Stomach smooth muscle (tissue), 2 donors: ENCODE data around the gene GGPS1.
A peak's percentile ranks its signal among the peaks of the same experiment; 100 is the strongest.

Source experiments
- H3K27ac ChIP-seq: one replicate; pipeline ENCODE4 v1.7.0; 2013; ENCODE audit warnings: mild to moderate bottlenecking, low read length, inconsistent platforms
- H3K27me3 ChIP-seq, 2 donors: one replicate each; pipeline ENCODE4 v1.7.0; 2013; ENCODE audit warnings: low read length in 2 of 2; ENCODE audit not compliant: insufficient read depth in 2 of 2, control insufficient read depth in 1 of 2
- H3K36me3 ChIP-seq, 2 donors: one replicate each; pipeline ENCODE4 v1.7.0; 2013; ENCODE audit warnings: low read length in 2 of 2; ENCODE audit not compliant: control insufficient read depth in 2 of 2, insufficient read depth in 2 of 2
- H3K4me1 ChIP-seq: one replicate; pipeline ENCODE4 v1.7.0; 2013; ENCODE audit warnings: low read length; ENCODE audit not compliant: control insufficient read depth, insufficient read depth
- H3K4me3 ChIP-seq, 2 donors: one replicate each; pipeline ENCODE4 v1.7.0; 2013; ENCODE audit warnings: low read length in 2 of 2
- H3K9ac ChIP-seq, 2 donors: one replicate each; pipeline ENCODE4 v1.7.0; 2013; ENCODE audit warnings: low read length in 2 of 2, mild to moderate bottlenecking in 1 of 2
- H3K9me3 ChIP-seq, 2 donors: one replicate each; pipeline ENCODE4 v1.7.0; 2013; ENCODE audit warnings: low read length in 2 of 2; ENCODE audit not compliant: control insufficient read depth in 2 of 2
- donor health status: healthy.
- donor health status: Pancreatic carcinoma.

The GGPS1 gene

GRCh38 chr1:235291599-235292091, 36.7 kb upstream of the GGPS1 start:
- Histone ChIP-seq H3K27ac (no peak overlapping the region), H3K4me1 (peaks cover 6% of the 10 kb centered on the region), H3K4me3 (no peak overlapping the region), H3K9ac (no peak overlapping the region), H3K9me3 (no peaks in the 10 kb centered on the region), H3K36me3 (no peaks in the 10 kb centered on the region), H3K27me3 (no peaks in the 10 kb centered on the region)

- no peak overlapping the region for H3K27ac ChIP-seq
- no peaks in the 10 kb centered on the region for H3K36me3 ChIP-seq
- no peaks in the 10 kb centered on the region for H3K9me3 ChIP-seq
- no peak overlapping the region for H3K4me3 ChIP-seq
- H3K4me1 ChIP-seq, result peaks cover 6% of the 10 kb centered on the region
- H3K27me3 ChIP-seq, result no peaks in the 10 kb centered on the region
- H3K9ac ChIP-seq, result no peak overlapping the region
Observed at GRCh38 chr1:235292790-235293189, 35.6 kb upstream of the GGPS1 start.

- Histone ChIP-seq H3K9ac (no peak overlapping the region), H3K4me1 (peaks cover 6% of the 10 kb centered on the region), H3K27me3 (no peaks in the 10 kb centered on the region), H3K36me3 (no peaks in the 10 kb centered on the region), H3K4me3 (no peak overlapping the region), H3K27ac (no peak overlapping the region), H3K9me3 (no peaks in the 10 kb centered on the region)
Observed at GRCh38 chr1:235293322-235293942, 34.9 kb upstream of the GGPS1 start.

DNA sequence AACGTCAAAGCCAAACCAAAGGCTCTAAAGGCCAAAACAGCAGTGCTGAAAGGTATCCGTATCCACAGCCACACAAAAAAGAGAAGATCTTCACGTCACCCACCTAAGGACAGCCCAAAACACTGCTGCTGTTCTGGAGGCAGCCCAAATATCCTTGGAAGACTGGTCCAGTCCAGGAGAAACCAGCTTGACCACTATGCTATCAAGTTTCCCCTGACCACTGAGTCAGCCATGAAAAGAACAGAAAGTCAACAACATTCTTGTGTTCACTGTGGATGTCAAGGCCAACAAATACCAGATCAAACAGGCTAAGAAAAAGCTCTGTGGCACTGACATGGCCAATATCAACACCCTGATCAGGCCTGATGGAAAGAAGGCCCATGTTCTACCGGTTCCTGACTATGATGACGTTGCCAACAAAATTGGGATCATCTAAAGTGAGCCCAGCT, 32.4 kb upstream of the GGPS1 start:
- no peak overlapping the region for H3K9ac ChIP-seq
- H3K36me3 ChIP-seq, result no peaks in the 10 kb centered on the region
- peaks cover 8% of the 10 kb centered on the region for H3K4me1 ChIP-seq
- no peaks in the 10 kb centered on the region for H3K27me3 ChIP-seq
- H3K4me3 ChIP-seq, result peak overlapping the region in 1 of 2 donors; percentile 22
- H3K9me3 ChIP-seq, result no peaks in the 10 kb centered on the region
- H3K27ac ChIP-seq, result no peak overlapping the region

- Histone ChIP-seq H3K27me3 (no peaks in the 10 kb centered on the region), H3K9me3 (no peaks in the 10 kb centered on the region), H3K27ac (no peak overlapping the region), H3K4me3 (no peak overlapping the region), H3K9ac (no peak overlapping the region), H3K36me3 (no peaks in the 10 kb centered on the region), H3K4me1 (peaks cover 8% of the 10 kb centered on the region)
Observed at GRCh38 chr1:235296729-235297128, 31.6 kb upstream of the GGPS1 start.

GRCh38 chr1:235297579-235297978, 30.8 kb upstream of the GGPS1 start:
- no peak overlapping the region for H3K4me3 ChIP-seq
- H3K9me3 ChIP-seq, result no peaks in the 10 kb centered on the region
- no peaks in the 10 kb centered on the region for H3K36me3 ChIP-seq
- no peak overlapping the region for H3K9ac ChIP-seq
- H3K4me1 ChIP-seq, result peaks cover 8% of the 10 kb centered on the region
- H3K27me3 ChIP-seq, result no peaks in the 10 kb centered on the region
- no peak overlapping the region for H3K27ac ChIP-seq

- Histone ChIP-seq H3K9me3 (no peaks in the 10 kb centered on the region), H3K9ac (no peak overlapping the region), H3K27me3 (no peaks in the 10 kb centered on the region), H3K4me3 (no peak overlapping the region), H3K4me1 (peaks cover 8% of the 10 kb centered on the region), H3K27ac (no peak overlapping the region), H3K36me3 (no peaks in the 10 kb centered on the region)
Observed at GRCh38 chr1:235298758-235299157, 29.6 kb upstream of the GGPS1 start.

DNA sequence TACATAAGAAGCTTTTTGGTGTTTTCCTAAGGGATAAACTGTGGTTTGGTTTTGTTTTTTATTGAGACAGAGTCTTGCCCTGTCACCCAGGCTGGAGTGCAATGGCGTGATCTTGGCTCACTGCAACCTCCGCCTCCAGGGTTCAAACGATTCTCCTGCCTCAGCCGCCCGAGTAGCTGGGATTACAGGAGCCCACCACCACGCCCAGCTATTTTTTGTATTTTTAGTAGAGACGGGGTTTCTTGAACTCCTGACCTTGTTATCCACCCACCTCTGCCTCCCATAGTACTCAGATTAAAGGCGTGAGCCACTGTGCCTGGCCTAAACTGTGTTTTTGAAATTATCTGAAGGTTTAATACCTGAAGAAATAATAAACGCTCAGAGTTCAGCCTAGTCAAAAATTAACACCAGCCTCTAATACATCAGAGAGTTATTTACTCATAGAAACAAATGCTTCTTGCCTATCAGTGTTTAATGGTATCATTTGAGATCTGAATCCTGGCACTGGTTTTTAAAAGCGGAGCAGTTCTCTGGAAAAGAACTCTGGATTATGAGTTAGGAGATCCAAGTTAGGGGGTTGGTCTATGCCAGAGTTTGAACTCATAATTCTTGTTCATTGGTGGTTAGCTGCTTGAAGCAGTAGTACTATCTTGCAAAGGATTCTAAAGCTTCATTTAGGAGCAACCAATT, 29.1 kb upstream of the GGPS1 start:
- Histone ChIP-seq H3K27ac (no peak overlapping the region), H3K9me3 (no peaks in the 10 kb centered on the region), H3K4me3 (no peak overlapping the region), H3K36me3 (no peaks in the 10 kb centered on the region), H3K9ac (no peak overlapping the region), H3K4me1 (peaks cover 8% of the 10 kb centered on the region), H3K27me3 (no peaks in the 10 kb centered on the region)

DNA sequence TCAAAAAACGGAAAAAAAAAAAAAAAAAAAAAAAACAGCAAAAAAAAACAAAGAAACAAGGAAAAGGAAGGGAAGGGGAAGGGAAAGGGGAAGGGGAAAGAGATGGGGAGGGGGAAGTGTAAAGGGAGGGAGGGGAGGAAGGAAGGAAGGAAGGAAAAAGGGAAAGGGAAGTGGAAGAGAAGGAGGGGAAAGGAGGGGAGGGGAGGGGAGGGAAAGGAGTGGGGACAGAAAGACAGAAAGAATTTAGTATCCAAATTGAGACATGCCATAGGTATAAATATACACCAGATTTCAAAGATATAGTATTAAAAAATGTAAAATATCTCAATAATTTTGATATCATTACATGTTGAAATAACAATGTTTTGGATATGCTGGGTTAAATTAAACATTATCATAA, 26.2 kb upstream of the GGPS1 start:
- no peak overlapping the region for H3K27ac ChIP-seq
- no peaks in the 10 kb centered on the region for H3K9me3 ChIP-seq
- no peak overlapping the region for H3K9ac ChIP-seq
- H3K4me1 ChIP-seq, result peaks cover 3% of the 10 kb centered on the region
- no peak overlapping the region for H3K4me3 ChIP-seq
- H3K27me3 ChIP-seq, result no peaks in the 10 kb centered on the region
- no peaks in the 10 kb centered on the region for H3K36me3 ChIP-seq

GRCh38 chr1:235304549-235305451, 23.6 kb upstream of the GGPS1 start:
- Histone ChIP-seq H3K27ac (no peak overlapping the region), H3K4me1 (peaks cover 2% of the 10 kb centered on the region), H3K9ac (no peak overlapping the region), H3K9me3 (no peaks in the 10 kb centered on the region), H3K27me3 (no peaks in the 10 kb centered on the region), H3K36me3 (no peaks in the 10 kb centered on the region), H3K4me3 (peak overlapping the region in 1 of 2 donors; percentile 25)
